Fibroblast of skin of scalp (primary cell): ENCODE measurements around the gene YY1AP1.
A peak's percentile ranks its signal among the peaks of the same experiment; 100 is the strongest.
"Not testable (repeated sequence)": the region's sequence is repeated elsewhere in the genome, so short reads cannot be mapped to it uniquely, and the experiment has no call there.

ENCODE experiments used
- DNase-seq: peaks from one replicate; pipeline ENCODE4 v3.0.0-alpha.2; 2013

Gene YY1AP1

DNA sequence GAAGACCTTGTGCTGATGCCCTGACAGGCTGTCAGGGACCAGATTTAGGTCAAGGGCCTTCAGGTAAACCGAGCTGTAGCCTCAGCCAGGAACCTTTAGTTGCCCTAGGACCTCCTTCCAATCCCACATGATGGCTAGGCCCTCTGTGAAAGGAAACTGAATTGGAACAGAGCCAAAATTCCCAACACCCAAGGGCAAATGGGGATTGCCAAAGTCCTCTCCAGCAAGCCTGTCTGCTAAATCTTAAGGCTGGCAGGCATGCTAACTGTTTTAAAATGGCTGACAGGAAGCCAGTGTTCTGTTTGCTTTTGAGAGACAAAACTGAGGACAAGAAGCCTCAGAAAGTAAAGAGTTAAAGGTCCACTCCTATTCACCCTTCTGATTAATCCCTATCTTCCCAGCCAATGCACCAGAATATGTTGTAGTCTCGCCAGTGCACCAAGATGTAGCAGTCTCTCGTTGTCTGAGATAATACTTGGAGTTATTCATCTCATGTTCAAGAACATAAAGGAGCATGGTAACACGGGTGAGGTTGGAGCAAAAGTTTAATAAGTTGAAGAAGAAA, 43.5 kb downstream of the YY1AP1 start:
- DNase-seq, result peak; percentile 9

DNA sequence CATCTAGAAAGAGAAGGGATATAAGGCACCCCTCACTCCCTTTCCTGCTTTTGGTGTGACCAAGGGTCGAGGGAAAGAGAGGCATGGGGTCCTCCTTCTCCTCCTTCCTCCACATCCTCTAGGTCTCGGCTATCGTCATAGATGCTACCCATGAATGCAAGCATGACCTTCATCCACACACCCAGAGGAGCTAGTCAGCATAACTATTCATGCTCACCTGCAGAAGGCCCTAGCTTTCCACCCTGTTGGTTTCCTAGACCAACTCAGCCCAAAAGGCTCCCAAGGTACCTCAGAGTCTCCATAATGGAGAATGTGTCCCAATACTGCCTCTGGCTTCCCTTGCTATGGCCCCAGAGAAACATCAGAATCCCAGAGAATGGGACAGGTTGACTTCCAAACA, 45.3 kb downstream of the YY1AP1 start:
- no peak for DNase-seq

DNA sequence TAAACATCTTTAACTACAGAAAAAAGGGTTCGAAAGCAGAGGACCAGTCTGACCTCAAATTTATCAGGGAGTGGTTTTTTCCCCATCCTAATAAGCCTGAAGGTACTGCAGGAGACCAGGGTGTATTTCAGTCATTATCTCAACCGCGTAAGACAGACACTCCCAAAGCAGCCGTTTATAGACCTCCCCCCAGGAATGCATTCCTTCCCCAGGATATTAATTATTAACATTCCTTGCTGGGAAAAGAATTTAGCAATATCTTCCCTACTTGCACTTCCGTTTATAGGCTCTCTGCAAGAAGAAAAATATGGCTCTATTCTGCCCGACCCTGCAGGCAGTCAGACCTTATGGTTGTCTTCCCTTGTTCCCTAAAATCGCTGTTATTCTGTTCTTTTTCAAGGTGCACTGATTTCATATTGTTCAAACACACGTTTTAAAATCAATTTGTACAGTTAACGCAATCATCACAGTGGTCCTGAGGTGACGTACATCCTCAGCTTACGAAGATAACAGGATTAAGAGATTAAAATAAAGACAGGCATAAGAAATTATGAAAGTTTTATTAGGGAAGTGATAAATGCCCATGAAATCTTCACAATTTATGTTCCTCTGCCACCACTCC, 45.9 kb downstream of the YY1AP1 start:
- DNase-seq, result peak; percentile 22

DNA sequence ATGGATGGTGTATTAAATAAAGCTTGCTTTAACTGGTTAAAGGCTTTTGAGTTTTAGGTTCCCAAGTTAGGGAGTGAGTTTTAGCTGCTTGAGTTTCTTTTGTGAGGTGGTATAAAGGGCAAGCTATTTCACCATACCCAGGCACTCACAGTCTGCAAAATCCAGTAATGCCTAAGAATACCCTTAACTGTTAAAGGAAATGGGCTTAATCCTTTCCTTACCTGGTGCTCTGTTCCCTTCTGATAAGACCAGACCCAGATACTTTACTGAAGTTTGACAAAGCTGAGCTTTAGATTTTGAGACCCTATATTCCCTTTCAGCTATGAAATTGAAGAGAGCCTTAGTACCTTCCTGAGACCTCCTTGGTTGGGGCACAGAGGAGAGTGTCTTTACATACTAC, 48.2 kb downstream of the YY1AP1 start:
- DNase-seq, result no peak

DNA sequence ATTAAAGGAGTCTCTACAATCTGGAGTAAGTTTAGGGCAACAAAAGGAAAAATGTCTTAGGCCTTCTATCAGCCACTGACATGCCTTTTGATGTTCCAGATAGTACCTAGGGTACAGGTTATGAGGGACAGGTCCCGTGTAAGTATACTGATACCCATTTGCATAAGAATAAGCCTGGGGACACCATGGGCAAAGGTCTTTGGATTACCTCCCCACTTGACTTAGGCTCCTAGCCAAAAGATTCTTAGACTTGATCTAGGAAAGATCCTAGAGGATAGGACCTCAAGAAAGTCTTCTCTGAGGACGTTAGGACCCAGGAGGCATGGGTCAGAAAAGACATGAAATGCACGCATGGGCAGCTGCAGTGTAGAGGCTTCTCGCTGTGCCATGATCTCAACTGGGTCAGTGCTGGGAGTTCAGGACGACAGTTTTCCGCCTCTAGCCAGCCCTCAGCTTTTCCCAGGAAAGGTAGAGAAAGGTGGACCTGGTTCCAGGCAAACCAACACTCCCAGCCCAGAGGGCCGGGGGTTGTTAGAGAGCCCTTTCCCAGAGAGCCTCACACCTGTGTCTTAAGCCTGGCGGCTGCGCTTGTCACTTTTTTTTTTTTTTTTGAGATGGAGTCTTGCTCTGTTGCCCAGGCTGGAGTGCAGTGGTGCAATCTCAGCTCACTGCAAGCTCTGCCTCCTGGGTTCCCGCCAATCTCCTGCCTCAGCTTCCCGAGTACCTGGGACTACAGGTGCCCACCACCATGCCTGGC, 52.0 kb downstream of the YY1AP1 start:
- no peak for DNase-seq

DNA sequence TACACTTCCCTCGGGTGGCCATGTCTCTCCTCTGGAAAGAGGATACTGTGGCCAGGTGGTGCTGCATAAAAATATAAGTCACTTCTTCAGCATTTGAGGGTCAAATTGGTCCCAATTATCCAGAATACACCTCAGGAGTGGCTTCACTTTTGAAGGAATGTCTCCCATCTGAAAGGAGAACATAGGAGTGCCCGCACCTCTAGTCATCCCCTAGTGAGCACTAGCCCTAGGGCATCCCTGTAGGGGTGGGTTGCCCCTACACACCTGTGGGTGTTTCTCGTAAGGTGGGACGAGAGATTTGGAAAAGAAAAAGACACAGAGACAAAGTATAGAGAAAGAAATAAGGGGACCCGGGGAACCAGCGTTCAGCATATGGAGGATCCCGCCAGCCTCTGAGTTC, 62.1 kb downstream of the YY1AP1 start:
- not testable (repeated sequence) for DNase-seq

DNA sequence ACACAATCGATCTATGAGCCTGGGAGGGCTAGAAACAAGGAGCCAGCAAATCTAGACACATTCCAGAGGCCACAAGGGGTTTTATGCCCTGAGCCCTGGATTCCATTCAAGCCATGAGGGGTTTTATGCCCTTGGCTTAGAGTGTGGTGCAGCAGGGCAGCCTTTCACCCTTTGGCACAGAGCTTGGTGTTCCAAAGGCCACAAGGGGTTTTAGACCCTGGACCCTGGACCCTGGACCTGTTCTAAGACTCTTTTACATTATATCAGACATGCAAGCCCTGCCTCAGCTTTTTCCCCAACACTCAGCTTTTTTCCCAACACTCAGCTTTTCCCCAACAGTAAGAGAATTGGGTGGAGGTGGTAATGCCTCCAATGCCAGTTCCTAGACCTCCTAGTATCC, 65.2 kb downstream of the YY1AP1 start:
- DNase-seq, result no peak

DNA sequence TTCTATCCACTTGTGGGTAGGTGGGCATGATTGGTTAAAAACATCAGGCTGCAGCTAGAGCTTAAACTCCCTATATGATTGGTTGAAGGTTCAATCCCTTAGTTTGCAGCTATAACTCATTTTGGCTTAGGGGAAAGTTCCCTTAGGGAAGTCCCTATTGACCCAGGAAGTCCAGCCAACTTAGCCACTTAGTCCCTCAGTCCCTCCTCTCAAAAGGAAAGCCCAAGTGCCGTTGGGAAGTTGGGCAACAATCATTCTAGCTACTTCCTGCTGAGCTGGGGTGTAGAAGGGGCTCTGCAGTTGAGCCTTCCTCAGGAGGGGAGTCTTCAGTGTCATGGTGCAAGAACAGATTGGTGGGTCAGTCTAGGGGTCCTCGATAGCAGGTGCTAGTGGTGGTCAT, 66.4 kb downstream of the YY1AP1 start:
- no peak for DNase-seq

DNA sequence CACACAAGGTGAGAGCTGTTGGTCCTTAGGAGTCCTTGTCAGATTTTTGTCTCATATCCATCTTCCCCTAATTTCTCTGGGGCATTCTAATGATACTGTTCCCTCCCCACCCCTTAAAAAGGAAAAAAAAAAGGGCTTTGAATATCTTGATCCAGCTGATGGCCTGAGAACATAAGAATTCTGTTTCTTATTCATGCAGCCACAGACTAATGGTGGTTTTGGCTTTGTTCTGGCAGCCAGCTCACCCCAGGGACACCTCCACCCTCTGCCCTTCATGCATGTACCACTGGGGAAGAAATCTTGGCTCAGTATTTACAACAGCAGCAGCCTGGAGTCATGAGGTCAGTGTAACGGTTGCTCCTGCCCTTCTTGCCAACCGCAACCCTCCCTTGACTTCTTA, 75.3 kb downstream of the YY1AP1 start:
- not testable (repeated sequence) for DNase-seq

DNA sequence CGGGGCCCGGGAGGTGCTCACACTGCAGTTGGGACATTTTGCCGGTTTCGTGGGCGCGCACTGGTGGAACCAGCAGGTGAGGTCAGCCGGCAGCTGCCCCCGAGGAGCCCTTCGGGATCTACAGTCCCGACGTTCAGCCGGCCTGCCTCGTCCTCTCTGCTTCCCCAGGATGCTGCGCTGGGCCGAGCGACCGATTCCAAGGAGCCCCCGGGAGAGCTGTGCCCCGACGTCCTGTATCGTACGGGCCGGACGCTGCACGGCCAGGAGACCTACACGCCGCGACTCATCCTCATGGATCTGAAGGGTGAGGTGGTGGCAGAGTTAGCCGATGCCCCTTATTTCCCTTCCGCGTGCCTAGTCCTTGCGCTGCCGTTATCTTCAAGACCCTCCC, 78.3 kb downstream of the YY1AP1 start:
- DNase-seq, result not testable (repeated sequence)

DNA sequence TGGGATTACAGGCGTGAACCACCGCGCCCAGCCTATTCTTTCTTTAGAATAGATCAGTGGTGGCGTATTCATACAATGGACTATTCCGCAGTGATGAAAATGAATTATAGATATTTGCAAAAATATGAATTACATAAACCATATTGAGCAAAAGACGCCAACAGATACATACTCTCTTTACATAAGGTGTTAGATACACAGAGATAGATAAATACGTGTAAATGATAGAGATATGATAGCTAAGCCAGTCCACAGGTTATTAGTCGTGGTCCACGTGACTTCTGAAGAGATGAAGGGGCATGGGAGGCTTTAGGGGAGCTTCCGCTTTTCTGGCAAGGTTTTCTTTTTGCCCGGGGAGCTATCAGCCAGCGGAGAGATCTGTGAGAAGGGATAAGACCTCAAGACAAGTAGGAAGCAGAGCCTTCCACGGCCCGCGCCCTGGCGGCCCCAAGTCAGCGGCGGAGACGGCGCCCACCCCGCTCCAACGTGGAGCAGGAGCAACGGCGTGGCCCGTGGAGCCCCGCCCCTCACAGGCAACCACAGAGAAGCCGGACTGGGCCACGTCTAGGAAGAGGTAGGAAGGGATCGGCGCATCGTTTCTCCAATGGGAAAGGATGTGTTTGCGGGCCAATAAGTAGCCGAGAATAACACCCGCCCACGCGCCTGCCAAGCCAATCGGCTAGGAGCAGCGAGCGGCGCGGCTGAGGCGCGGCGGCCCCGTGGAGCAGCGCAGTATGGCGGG, 78.9 kb downstream of the YY1AP1 start, which contains the start of gene MSTO1:
MSTO1 (plus strand) TSS at position 704 of the 742 bp plus-strand sequence; CDS start at position 735, 31 bp downstream.
- DNase-seq, result peak; percentile 98
